Raji (cell line): ENCODE data around the gene SHISAL1.

Experiments
- POLR2A ChIP-seq: IDR thresholded peaks from 2 replicates; pipeline ENCODE4 v1.6.1; 2011; ENCODE audit warnings: low read depth, low read length, control low read depth; ENCODE audit not compliant: insufficient read depth

Gene SHISAL1

GRCh38 chr22:44312766-44313165 is at the start of gene SHISAL1:
TSS of gene SHISAL1 (minus strand) at chr22:44312951. CDS start at chr22:44300945, 12,006 bp downstream.
- TF ChIP-seq POLR2A = no peak

- no peak for TF ChIP-seq POLR2A
Measured at GRCh38 chr22:44361391-44362126, 48.8 kb upstream of the SHISAL1 start.

- TF ChIP-seq POLR2A = no peak
Measured at GRCh38 chr22:44360668-44361381, 48.1 kb upstream of the SHISAL1 start.

GRCh38 chr22:44360306-44360667 is 47.5 kb upstream of the SHISAL1 start:
- TF ChIP-seq POLR2A = no peak

- no peak for TF ChIP-seq POLR2A
Measured at GRCh38 chr22:44359496-44360110, 46.9 kb upstream of the SHISAL1 start.

- no peak for TF ChIP-seq POLR2A
Measured at GRCh38 chr22:44358709-44359440, 46.1 kb upstream of the SHISAL1 start.

GRCh38 chr22:44357966-44358465 is 45.3 kb upstream of the SHISAL1 start:
- no peak for TF ChIP-seq POLR2A

- no peak for TF ChIP-seq POLR2A
Measured at GRCh38 chr22:44357296-44357965, 44.7 kb upstream of the SHISAL1 start.

GRCh38 chr22:44355716-44356070 is 42.9 kb upstream of the SHISAL1 start:
- TF ChIP-seq POLR2A = no peak

- TF ChIP-seq POLR2A = no peak
Measured at GRCh38 chr22:44354288-44354687, 41.5 kb upstream of the SHISAL1 start.

- TF ChIP-seq POLR2A = no peak
Measured at GRCh38 chr22:44353041-44353440, 40.3 kb upstream of the SHISAL1 start.

GRCh38 chr22:44352378-44353035 is 39.8 kb upstream of the SHISAL1 start:
- TF ChIP-seq POLR2A = no peak

GRCh38 chr22:44351685-44352377 is 39.1 kb upstream of the SHISAL1 start:
- no peak for TF ChIP-seq POLR2A

- TF ChIP-seq POLR2A = no peak
Measured at GRCh38 chr22:44351037-44351436, 38.3 kb upstream of the SHISAL1 start.

GRCh38 chr22:44349594-44349993 is 36.8 kb upstream of the SHISAL1 start:
- TF ChIP-seq POLR2A = no peak
